HFF-Myc (cell line): ENCODE measurements around the gene KLHL35.

Experiments
- DNase-seq: peaks from one replicate; pipeline ENCODE4 v3.0.0-alpha.2; 2011; ENCODE audit warnings: low read depth; ENCODE audit errors: extremely low read depth
- H3K4me3 ChIP-seq: replicated peaks from 2 replicates; pipeline ENCODE4 v1.5.1; 2011; ENCODE audit warnings: low read depth, mild to moderate bottlenecking, control low read depth, low read length
- CTCF ChIP-seq: IDR thresholded peaks from 2 replicates; pipeline ENCODE4 v1.5.1; 2012; ENCODE audit warnings: mild to moderate bottlenecking, low read depth, low read length, control low read depth; ENCODE audit errors: missing control alignments

KLHL35 gene

GRCh38 chr11:75473684-75474083, 40.7 kb upstream of the KLHL35 start:
- no peak overlapping the region for H3K4me3 ChIP-seq
- TF ChIP-seq CTCF, result no peak
- no peak for DNase-seq

GRCh38 chr11:75472081-75472732, 39.2 kb upstream of the KLHL35 start:
- DNase-seq, result no peak
- no peak overlapping the region for H3K4me3 ChIP-seq
- no peak for TF ChIP-seq CTCF

GRCh38 chr11:75471176-75471973, 38.4 kb upstream of the KLHL35 start:
- no peak overlapping the region for H3K4me3 ChIP-seq
- no peak for DNase-seq
- no peak for TF ChIP-seq CTCF

- TF ChIP-seq CTCF, result no peak
- DNase-seq, result no peak
- no peak overlapping the region for H3K4me3 ChIP-seq
Observed at GRCh38 chr11:75470476-75471080, 37.6 kb upstream of the KLHL35 start.

GRCh38 chr11:75469785-75470405, 36.9 kb upstream of the KLHL35 start:
- H3K4me3 ChIP-seq, result no peak overlapping the region
- no peak for DNase-seq
- TF ChIP-seq CTCF, result no peak

GRCh38 chr11:75468534-75469340, 35.7 kb upstream of the KLHL35 start:
- no peak for TF ChIP-seq CTCF
- DNase-seq, result peak; percentile 59
- no peak overlapping the region for H3K4me3 ChIP-seq
